ENCODE results near the gene ZBBX.
"Not testable (repeated sequence)": the region's sequence is repeated elsewhere in the genome, so short reads cannot be mapped to it uniquely, and the experiment has no call there.

Gene ZBBX

GRCh38 chr3:167380004-167380689 lies at the start of gene ZBBX:
Gene ZBBX (minus strand): TSS chr3:167380297. CDS start chr3:167372901, 7,396 bp downstream.
- in situ Hi-C loops (cut with MboI; ENCODE audit: low sequenced_read_pairs) = no loop called here

GRCh38 chr3:167426962-167427361 lies 46.9 kb upstream of the ZBBX start:
- in situ Hi-C loops (cut with MboI; ENCODE audit: low sequenced_read_pairs) = not testable (repeated sequence)

GRCh38 chr3:167422396-167422795 lies 42.3 kb upstream of the ZBBX start:
- in situ Hi-C loops (cut with MboI; ENCODE audit: low sequenced_read_pairs) = loop anchor here (25.0 kb wide), 1 partner anchor 465 kb away; no protein-coding TSS in a partner anchor

GRCh38 chr3:167409611-167410010 lies 29.5 kb upstream of the ZBBX start:
- in situ Hi-C loops (cut with MboI; ENCODE audit: low sequenced_read_pairs) = loop anchor here (25.0 kb wide), 1 partner anchor 478 kb away; no protein-coding TSS in a partner anchor

GRCh38 chr3:167406876-167407492 lies 26.9 kb upstream of the ZBBX start:
- in situ Hi-C loops (cut with MboI; ENCODE audit: low sequenced_read_pairs) = loop anchor here (25.0 kb wide), 1 partner anchor 480 kb away; no protein-coding TSS in a partner anchor

- in situ Hi-C loops (cut with MboI; ENCODE audit: low sequenced_read_pairs) = no loop called here
These were observed 17.7 kb upstream of the ZBBX start for GRCh38 chr3:167397826-167398225.

- in situ Hi-C loops (cut with MboI; ENCODE audit: low sequenced_read_pairs) = no loop called here
These were observed 16.0 kb upstream of the ZBBX start for GRCh38 chr3:167396075-167396474.

GRCh38 chr3:167394003-167394402 lies 13.9 kb upstream of the ZBBX start:
- in situ Hi-C loops (cut with MboI; ENCODE audit: low sequenced_read_pairs) = no loop called here

- in situ Hi-C loops (cut with MboI; ENCODE audit: low sequenced_read_pairs) = no loop called here
These were observed 2.1 kb upstream of the ZBBX start for GRCh38 chr3:167382155-167382554.

GRCh38 chr3:167375478-167375877 lies 4.6 kb downstream of the ZBBX start:
- in situ Hi-C loops (cut with MboI; ENCODE audit: low sequenced_read_pairs) = no loop called here

GRCh38 chr3:167372138-167372537 lies 8.0 kb downstream of the ZBBX start:
- in situ Hi-C loops (cut with MboI; ENCODE audit: low sequenced_read_pairs) = no loop called here

GRCh38 chr3:167361948-167362347 lies 18.1 kb downstream of the ZBBX start:
- in situ Hi-C loops (cut with MboI; ENCODE audit: low sequenced_read_pairs) = no loop called here

GRCh38 chr3:167361306-167361705 lies 18.8 kb downstream of the ZBBX start:
- in situ Hi-C loops (cut with MboI; ENCODE audit: low sequenced_read_pairs) = no loop called here

GRCh38 chr3:167355446-167355845 lies 24.7 kb downstream of the ZBBX start:
- in situ Hi-C loops (cut with MboI; ENCODE audit: low sequenced_read_pairs) = no loop called here

- in situ Hi-C loops (cut with MboI; ENCODE audit: low sequenced_read_pairs) = no loop called here
These were observed 25.3 kb downstream of the ZBBX start for GRCh38 chr3:167354751-167355150.

- in situ Hi-C loops (cut with MboI; ENCODE audit: low sequenced_read_pairs) = no loop called here
These were observed 29.7 kb downstream of the ZBBX start for GRCh38 chr3:167350245-167350862.

GRCh38 chr3:167346171-167346570 lies 33.9 kb downstream of the ZBBX start:
- in situ Hi-C loops (cut with MboI; ENCODE audit: low sequenced_read_pairs) = no loop called here

- in situ Hi-C loops (cut with MboI; ENCODE audit: low sequenced_read_pairs) = no loop called here
These were observed 48.9 kb downstream of the ZBBX start for GRCh38 chr3:167330993-167331785.

- in situ Hi-C loops (cut with MboI; ENCODE audit: low sequenced_read_pairs) = no loop called here
These were observed 56.5 kb downstream of the ZBBX start for GRCh38 chr3:167323572-167323971.

- in situ Hi-C loops (cut with MboI; ENCODE audit: low sequenced_read_pairs) = no loop called here
These were observed 61.0 kb downstream of the ZBBX start for GRCh38 chr3:167318996-167319615.

GRCh38 chr3:167318306-167318705 lies 61.8 kb downstream of the ZBBX start:
- in situ Hi-C loops (cut with MboI; ENCODE audit: low sequenced_read_pairs) = no loop called here
